Activated CD4-positive, alpha-beta T cell treated with anti-CD3 and anti-CD28 coated beads, Interleukin-2, amount 10 ng/mL, durations not matched to agents 7 days and 5 days (primary cell): ENCODE data around the gene MIEN1. TPM values are rescaled to one million over a fixed set of nuclear protein-coding genes. Genes with fewer than 3 reads are reported as not detected.
"Not testable (repeated sequence)": the region's sequence is repeated elsewhere in the genome, so short reads cannot be mapped to it uniquely, and the experiment has no call there.

ENCODE experiments used
- CTCF ChIA-PET: fragments of 350-600 bp; sonication (Branson Sonifier 250); formaldehyde crosslinking; loops from one replicate; lab custom pipeline; 2021; ENCODE audit warnings: antibody characterized with exemption; lab: Charles Lee
- POLR2A ChIA-PET: fragments of 350-600 bp; sonication (Branson Sonifier 250); formaldehyde crosslinking; loops from one replicate; lab custom pipeline; 2021; ENCODE audit warnings: antibody characterized with exemption; lab: Charles Lee
- DNase-seq: peaks from one replicate; pipeline ENCODE4 v3.0.0-alpha.2; 2020
- H3K27ac Mint-ChIP-seq: one replicate; pipeline ENCODE4 v1.8.0; 2021; ENCODE audit warnings: mild to moderate bottlenecking, moderate library complexity, mixed read lengths
- H3K27me3 Mint-ChIP-seq: one replicate; pipeline ENCODE4 v1.8.0; 2021; ENCODE audit warnings: mixed read lengths
- H3K36me3 Mint-ChIP-seq: one replicate; pipeline ENCODE4 v1.8.0; 2021; ENCODE audit warnings: low read depth, mixed read lengths
- H3K4me1 Mint-ChIP-seq: one replicate; pipeline ENCODE4 v1.8.0; 2021; ENCODE audit warnings: mixed read lengths
- H3K4me3 Mint-ChIP-seq: one replicate; pipeline ENCODE4 v1.8.0; 2021; ENCODE audit warnings: mild to moderate bottlenecking, moderate library complexity, mixed read lengths
- H3K9me3 Mint-ChIP-seq: one replicate; pipeline ENCODE4 v1.8.0; 2021; ENCODE audit warnings: mixed read lengths
- total RNA-seq, 2 experiments: library from RNA; stranded (reverse); gene quantifications; one replicate each; pipeline ENCODE4 v1.2.3, GENCODE V29; 2021

The MIEN1 gene
- total RNA-seq, 2 experiments from 2014 or later: 49.7 to 50.2 TPM

- CTCF ChIA-PET: interaction anchor here (1.0 to 1.6 kb wide), 6 partner anchors 16 to 143 kb away, joined by 3 to 4 read pairs (median 3); no protein-coding TSS in a partner anchor
- H3K9me3 Mint-ChIP-seq, H3K27ac Mint-ChIP-seq, H3K27me3 Mint-ChIP-seq, DNase-seq, POLR2A ChIA-PET, H3K4me3 Mint-ChIP-seq: not testable (repeated sequence)
- peaks cover 70% of the 10 kb centered on the region for H3K36me3 Mint-ChIP-seq
- peaks cover 54% of the 10 kb centered on the region for H3K4me1 Mint-ChIP-seq
These were observed 33.8 kb upstream of the MIEN1 start for GRCh38 chr17:39764171-39764570.

- no peak overlapping the region for H3K4me3 Mint-ChIP-seq
- H3K9me3 Mint-ChIP-seq: peaks cover 4% of the 10 kb centered on the region
- peaks cover 56% of the 10 kb centered on the region for H3K4me1 Mint-ChIP-seq
- H3K27ac Mint-ChIP-seq: no peak overlapping the region
- CTCF ChIA-PET: interaction anchor here (1.4 kb wide), 2 partner anchors 17 to 142 kb away, joined by 3 read pairs; no protein-coding TSS in a partner anchor
- DNase-seq: no peak
- H3K36me3 Mint-ChIP-seq: peaks cover 66% of the 10 kb centered on the region
- POLR2A ChIA-PET: no interaction called here
- H3K27me3 Mint-ChIP-seq: no peaks in the 10 kb centered on the region
These were observed 32.9 kb upstream of the MIEN1 start for GRCh38 chr17:39763051-39763820.

GRCh38 chr17:39761861-39762496 lies 31.6 kb upstream of the MIEN1 start:
- no peaks in the 10 kb centered on the region for H3K27me3 Mint-ChIP-seq
- peaks cover 56% of the 10 kb centered on the region for H3K36me3 Mint-ChIP-seq
- peaks cover 4% of the 10 kb centered on the region for H3K9me3 Mint-ChIP-seq
- POLR2A ChIA-PET: no interaction called here
- CTCF ChIA-PET: interaction anchor here (1.0 kb wide), 1 partner anchor 51 kb away, joined by 4 read pairs; no protein-coding TSS in a partner anchor
- peaks cover 59% of the 10 kb centered on the region for H3K4me1 Mint-ChIP-seq
- no peak for DNase-seq
- no peak overlapping the region for H3K4me3 Mint-ChIP-seq
- H3K27ac Mint-ChIP-seq: no peak overlapping the region

GRCh38 chr17:39759204-39759603 lies 28.9 kb upstream of the MIEN1 start:
- Mint-ChIP-seq H3K4me3 (no peak overlapping the region), H3K4me1 (peaks cover 68% of the 10 kb centered on the region), H3K36me3 (peaks cover 30% of the 10 kb centered on the region), H3K27me3 (no peaks in the 10 kb centered on the region), H3K9me3 (no peaks in the 10 kb centered on the region), H3K27ac (no peak overlapping the region)
- CTCF ChIA-PET: interaction anchor here (0.6 to 2.0 kb wide), 5 partner anchors 9 to 459 kb away, joined by 3 to 6 read pairs (median 4); partner anchors contain the start of gene MIEN1
- POLR2A ChIA-PET: interaction anchor here (0.6 kb wide), 1 partner anchor 16 kb away, joined by 4 read pairs; no protein-coding TSS in a partner anchor
- no peak for DNase-seq

GRCh38 chr17:39757931-39758873 lies 27.9 kb upstream of the MIEN1 start:
- POLR2A ChIA-PET: interaction anchor here (0.5 to 0.6 kb wide), 2 partner anchors 17 to 99 kb away, joined by 3 to 5 read pairs; no protein-coding TSS in a partner anchor
- CTCF ChIA-PET: interaction anchor here (0.6 to 1.3 kb wide), 6 partner anchors 22 to 607 kb away, joined by 3 to 10 read pairs (median 4); partner anchors contain the start of gene MIEN1
- no peak overlapping the region for H3K4me3 Mint-ChIP-seq
- H3K4me1 Mint-ChIP-seq: peaks cover 70% of the 10 kb centered on the region
- no peaks in the 10 kb centered on the region for H3K9me3 Mint-ChIP-seq
- H3K27me3 Mint-ChIP-seq: no peaks in the 10 kb centered on the region
- peak overlapping the region; percentile 58 for H3K27ac Mint-ChIP-seq
- DNase-seq: peak; percentile 46
- H3K36me3 Mint-ChIP-seq: peaks cover 26% of the 10 kb centered on the region

GRCh38 chr17:39757176-39757662 lies 26.9 kb upstream of the MIEN1 start:
- H3K4me1 Mint-ChIP-seq: peaks cover 70% of the 10 kb centered on the region
- peaks cover 20% of the 10 kb centered on the region for H3K36me3 Mint-ChIP-seq
- ChIA-PET CTCF (interaction anchor here (2.3 kb wide), 1 partner anchor 135 kb away, joined by 12 read pairs; no protein-coding TSS in a partner anchor), POLR2A (no interaction called here)
- no peaks in the 10 kb centered on the region for H3K9me3 Mint-ChIP-seq
- H3K4me3 Mint-ChIP-seq: no peak overlapping the region
- DNase-seq: no peak
- peak overlapping the region; percentile 74 for H3K27ac Mint-ChIP-seq
- no peaks in the 10 kb centered on the region for H3K27me3 Mint-ChIP-seq

- H3K36me3 Mint-ChIP-seq: peaks cover 16% of the 10 kb centered on the region
These were observed 26.2 kb upstream of the MIEN1 start for GRCh38 chr17:39756380-39757079.

GRCh38 chr17:39755554-39756379 lies 25.4 kb upstream of the MIEN1 start:
- peak; percentile 43 for DNase-seq
- ChIA-PET POLR2A (interaction anchor here (0.8 to 1.2 kb wide), 2 partner anchors 78 to 105 kb away, joined by 4 to 5 read pairs; no protein-coding TSS in a partner anchor), CTCF (interaction anchor here (0.8 to 2.6 kb wide), 9 partner anchors 9 to 202 kb away, joined by 3 to 17 read pairs (median 4); partner anchors contain the start of gene MIEN1)
- peak overlapping the region; percentile 94 for H3K27ac Mint-ChIP-seq
- H3K4me3 Mint-ChIP-seq: peak overlapping the region; percentile 55
- H3K36me3 Mint-ChIP-seq: peaks cover 12% of the 10 kb centered on the region
- no peaks in the 10 kb centered on the region for H3K9me3 Mint-ChIP-seq
- H3K4me1 Mint-ChIP-seq: peaks cover 68% of the 10 kb centered on the region
- H3K27me3 Mint-ChIP-seq: no peaks in the 10 kb centered on the region

More at GRCh38 chr17:39756380-39757079, 26.2 kb upstream of the MIEN1 start:
- H3K27me3 Mint-ChIP-seq: no peaks in the 10 kb centered on the region
- peaks cover 72% of the 10 kb centered on the region for H3K4me1 Mint-ChIP-seq
- POLR2A ChIA-PET: interaction anchor here (0.6 kb wide), 1 partner anchor 146 kb away, joined by 4 read pairs; no protein-coding TSS in a partner anchor
- no peak for DNase-seq
- CTCF ChIA-PET: interaction anchor here (0.8 to 2.6 kb wide), 4 partner anchors 12 to 201 kb away, joined by 3 to 17 read pairs (median 10); partner anchors contain the start of gene MIEN1
- H3K9me3 Mint-ChIP-seq: no peaks in the 10 kb centered on the region
- peak overlapping the region; percentile 94 for H3K27ac Mint-ChIP-seq
- H3K4me3 Mint-ChIP-seq: no peak overlapping the region

GRCh38 chr17:39754958-39755553 lies 24.7 kb upstream of the MIEN1 start:
- H3K4me3 Mint-ChIP-seq: peak overlapping the region; percentile 55
- ChIA-PET POLR2A (interaction anchor here (0.8 to 1.2 kb wide), 2 partner anchors 77 to 106 kb away, joined by 4 to 5 read pairs; no protein-coding TSS in a partner anchor), CTCF (interaction anchor here (0.8 to 2.6 kb wide), 8 partner anchors 10 to 133 kb away, joined by 3 to 17 read pairs (median 4); partner anchors contain the start of gene MIEN1)
- no peaks in the 10 kb centered on the region for H3K9me3 Mint-ChIP-seq
- H3K27ac Mint-ChIP-seq: peak overlapping the region; percentile 94
- no peak for DNase-seq
- H3K36me3 Mint-ChIP-seq: peaks cover 12% of the 10 kb centered on the region
- peaks cover 65% of the 10 kb centered on the region for H3K4me1 Mint-ChIP-seq
- H3K27me3 Mint-ChIP-seq: no peaks in the 10 kb centered on the region
